MCF 10A (cell line): ENCODE results near the gene SOX2. TPM values are rescaled to one million over a fixed set of nuclear protein-coding genes. Genes with fewer than 3 reads are reported as not detected.

Experiments used
- BruUV-seq: library from RNA; stranded (reverse); fragments of 400-500 nt; replicated peaks from 2 replicates; lab custom pipeline; 2021; lab: Mats Ljungman, UMichigan
- CTCF ChIA-PET: fragments of 300-600 bp; sonication (Branson Sonifier 250); formaldehyde crosslinking; extraction: SDS; loops from one replicate; lab custom pipeline; 2021; ENCODE audit warnings: antibody characterized with exemption, inconsistent platforms; lab: Yijun Ruan, JAX
- POLR2A ChIA-PET: fragments of 300-600, 350-650 bp; sonication (Branson Sonifier 250); formaldehyde crosslinking; extraction: SDS; loops from one replicate; lab custom pipeline; 2020; ENCODE audit warnings: antibody characterized with exemption, inconsistent platforms; lab: Yijun Ruan, JAX
- DNase-seq: peaks from one replicate; pipeline ENCODE4 v3.0.0-alpha.2; 2018; ENCODE audit not compliant: unreplicated experiment
- H3K27ac Mint-ChIP-seq: one replicate; pipeline ENCODE4 v1.8.0; 2022; ENCODE audit warnings: mild to moderate bottlenecking, low read depth, mixed read lengths; ENCODE audit not compliant: unreplicated experiment
- H3K27me3 Mint-ChIP-seq: one replicate; pipeline ENCODE4 v1.8.0; 2022; ENCODE audit warnings: mixed read lengths; ENCODE audit not compliant: insufficient read depth, unreplicated experiment
- H3K36me3 Mint-ChIP-seq: one replicate; pipeline ENCODE4 v1.8.0; 2022; ENCODE audit warnings: mild to moderate bottlenecking, moderate library complexity, mixed read lengths; ENCODE audit not compliant: insufficient read depth, unreplicated experiment
- H3K4me1 Mint-ChIP-seq: one replicate; pipeline ENCODE4 v1.8.0; 2022; ENCODE audit warnings: mixed read lengths; ENCODE audit not compliant: insufficient read depth, unreplicated experiment
- H3K4me3 Mint-ChIP-seq: one replicate; pipeline ENCODE4 v1.8.0; 2022; ENCODE audit warnings: mild to moderate bottlenecking, moderate library complexity, mixed read lengths; ENCODE audit not compliant: unreplicated experiment
- H3K9me3 Mint-ChIP-seq: one replicate; pipeline ENCODE4 v1.8.0; 2022; ENCODE audit warnings: mixed read lengths; ENCODE audit not compliant: unreplicated experiment
- CTCF ChIP-seq: fragments of 200-600 bp; IDR thresholded peaks from one replicate; pipeline ENCODE4 v1.8.0; 2022; ENCODE audit warnings: antibody characterized with exemption, mild to moderate bottlenecking; ENCODE audit not compliant: unreplicated experiment
- intact Hi-C: fragments of 100-400 bp; cut with micrococcal nuclease; formaldehyde crosslinking; loops from 2 replicates; pipeline ENCODE4 v1.14.1; 2022
- total RNA-seq: library from RNA; stranded (reverse); gene quantifications from 2 replicates; pipeline ENCODE4 v1.2.3, GENCODE V29; 2022

SOX2 gene
- total RNA-seq, 1 experiment from 2014 or later = not detected

GRCh38 chr3:181713676-181714612 is 2.2 kb downstream of the SOX2 start:
- CTCF ChIA-PET = no interaction called here

DNA sequence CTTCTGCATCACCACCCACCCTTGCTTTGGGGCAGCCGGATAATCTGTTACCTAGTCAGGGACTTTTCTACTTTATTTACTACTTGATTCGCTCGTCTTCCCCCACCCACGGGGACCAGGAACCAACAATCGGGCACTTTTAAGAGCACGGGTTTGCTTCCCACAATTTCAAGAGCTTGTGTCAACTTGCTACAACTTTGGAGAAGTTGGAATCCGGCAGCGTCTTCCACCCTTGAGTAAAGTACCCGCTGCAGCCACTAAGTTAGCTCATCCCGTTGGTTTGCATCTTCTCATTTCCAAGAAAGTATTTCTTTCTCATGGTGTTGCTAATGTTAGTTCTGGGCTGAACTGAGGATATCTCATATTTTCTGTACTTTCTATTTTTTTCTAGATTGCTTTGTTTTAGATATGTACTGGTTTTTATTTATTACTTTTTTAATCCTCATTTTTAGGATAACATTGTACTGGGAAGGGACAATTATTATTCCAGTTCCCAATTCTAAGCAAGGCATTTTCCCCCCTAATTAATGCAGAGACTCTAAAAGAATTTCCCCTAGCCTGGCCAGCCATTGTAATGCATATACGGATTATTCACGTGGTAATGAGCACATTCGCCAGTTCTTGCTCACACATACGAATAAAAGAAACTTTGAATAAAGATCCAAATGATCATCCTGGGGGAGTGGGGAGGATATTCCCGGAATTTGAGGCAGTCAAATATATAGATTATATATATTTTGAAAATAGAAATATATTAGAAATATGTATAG is 4.0 kb downstream of the SOX2 start:
- H3K4me1 Mint-ChIP-seq = no peaks in the 10 kb centered on the region
- intact Hi-C loops = no loop called here
- ChIA-PET POLR2A (interaction anchor here (1.0 kb wide), 1 partner anchor 505 kb away, joined by 4 read pairs; no protein-coding TSS in a partner anchor), CTCF (interaction anchor here (0.5 to 0.6 kb wide), 4 partner anchors 39 to 967 kb away, joined by 3 to 5 read pairs (median 3); no protein-coding TSS in a partner anchor)
- no peak overlapping the region for H3K4me3 Mint-ChIP-seq
- H3K36me3 Mint-ChIP-seq = no peaks in the 10 kb centered on the region
- no peaks in the 10 kb centered on the region for H3K27me3 Mint-ChIP-seq
- no peak for DNase-seq
- no TSS peak for BruUV-seq
- no peaks in the 10 kb centered on the region for H3K9me3 Mint-ChIP-seq
- H3K27ac Mint-ChIP-seq = no peak overlapping the region
- no peak for TF ChIP-seq CTCF

More at GRCh38 chr3:181713676-181714612, 2.2 kb downstream of the SOX2 start:
- Mint-ChIP-seq H3K4me1 (peaks cover 8% of the 10 kb centered on the region), H3K27ac (no peak overlapping the region), H3K9me3 (no peaks in the 10 kb centered on the region), H3K4me3 (no peak overlapping the region), H3K27me3 (no peaks in the 10 kb centered on the region), H3K36me3 (no peaks in the 10 kb centered on the region)
- POLR2A ChIA-PET = no interaction called here
- intact Hi-C loops = no loop called here
- no TSS peak for BruUV-seq
- TF ChIP-seq CTCF = no peak
- no peak for DNase-seq

DNA sequence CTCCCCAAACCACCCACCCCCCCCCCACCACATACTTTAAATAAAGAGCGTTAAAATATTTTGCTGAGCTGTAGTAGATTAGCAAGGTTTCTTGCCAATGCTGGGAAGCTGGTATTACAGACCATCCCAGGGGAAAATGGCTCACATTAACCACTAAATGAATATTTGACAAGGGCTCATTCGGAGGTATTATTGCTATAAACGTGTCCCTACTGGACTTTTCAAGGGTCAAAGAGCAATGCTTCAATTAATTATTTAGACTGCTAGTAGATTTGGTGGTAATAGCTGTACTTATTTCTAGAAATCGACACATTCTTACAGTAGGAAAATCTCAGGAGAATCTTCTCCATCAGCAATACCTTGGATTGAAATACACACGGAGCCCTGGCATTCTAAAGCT is 5.2 kb downstream of the SOX2 start:
- no peak for TF ChIP-seq CTCF
- Mint-ChIP-seq H3K4me3 (no peak overlapping the region), H3K36me3 (no peaks in the 10 kb centered on the region), H3K27ac (no peak overlapping the region), H3K4me1 (no peaks in the 10 kb centered on the region), H3K27me3 (no peaks in the 10 kb centered on the region), H3K9me3 (no peaks in the 10 kb centered on the region)
- DNase-seq = no peak
- intact Hi-C loops = no loop called here
- ChIA-PET POLR2A (interaction anchor here (0.6 to 1.0 kb wide), 2 partner anchors 463 to 474 kb away, joined by 3 read pairs; no protein-coding TSS in a partner anchor), CTCF (interaction anchor here (0.5 to 1.4 kb wide), 5 partner anchors 16 to 966 kb away, joined by 3 to 6 read pairs (median 4); no protein-coding TSS in a partner anchor)
- BruUV-seq = no TSS peak
